ENCODE data around the gene LY6G5C. TPM values are rescaled to one million over a fixed set of nuclear protein-coding genes. Genes with fewer than 3 reads are reported as not detected.

Gene LY6G5C
- total RNA-seq, 4 donors from 2014 or later: not detected

GRCh38 chr6:31634969-31635575 lies 45.8 kb downstream of the LY6G5C start:
- DNase-seq: no peak
- Histone ChIP-seq H3K27me3 (no peaks in the 10 kb centered on the region), H3K9me3 (no peaks in the 10 kb centered on the region), H3K27ac (no peak overlapping the region), H3K36me3 (peaks cover 0 to 98% (median 0%) of the 10 kb centered on the region in 3 donors), H3K4me3 (no peak overlapping the region), H3K4me1 (no peaks in the 10 kb centered on the region)
- TF ChIP-seq POLR2A (IDR thresholded peaks at IDR 0.05) (no peak), CTCF (IDR thresholded peaks at IDR 0.05) (no peak)

- H3K4me1 ChIP-seq: no peaks in the 10 kb centered on the region
- DNase-seq: no peak
- peaks cover 0 to 98% (median 0%) of the 10 kb centered on the region in 3 donors for H3K36me3 ChIP-seq
- H3K4me3 ChIP-seq: no peak overlapping the region
- TF ChIP-seq POLR2A (IDR thresholded peaks at IDR 0.05): no peak
- no peak for TF ChIP-seq CTCF (IDR thresholded peaks at IDR 0.05)
- no peak overlapping the region for H3K27ac ChIP-seq
- no peaks in the 10 kb centered on the region for H3K27me3 ChIP-seq
- H3K9me3 ChIP-seq: no peaks in the 10 kb centered on the region
Observed at GRCh38 chr6:31634131-31634530, 46.7 kb downstream of the LY6G5C start.

GRCh38 chr6:31633447-31633846 lies 47.4 kb downstream of the LY6G5C start:
- no peaks in the 10 kb centered on the region for H3K27me3 ChIP-seq
- DNase-seq: no peak
- H3K27ac ChIP-seq: no peak overlapping the region

GRCh38 chr6:31632279-31632946 lies 48.5 kb downstream of the LY6G5C start:
- TF ChIP-seq CTCF (IDR thresholded peaks at IDR 0.05): no peak
- no peak for TF ChIP-seq POLR2A (IDR thresholded peaks at IDR 0.05)
- no peak for DNase-seq
- no peak overlapping the region for H3K27ac ChIP-seq

More at GRCh38 chr6:31633447-31633846, 47.4 kb downstream of the LY6G5C start:
- H3K4me1 ChIP-seq: no peaks in the 10 kb centered on the region
- H3K9me3 ChIP-seq: no peaks in the 10 kb centered on the region
- no peak for TF ChIP-seq CTCF (IDR thresholded peaks at IDR 0.05)
- no peak for TF ChIP-seq POLR2A (IDR thresholded peaks at IDR 0.05)
- H3K36me3 ChIP-seq: peaks cover 0 to 99% (median 0%) of the 10 kb centered on the region in 3 donors
- H3K4me3 ChIP-seq: no peak overlapping the region

GRCh38 chr6:31631681-31632278 lies 49.1 kb downstream of the LY6G5C start:
- Histone ChIP-seq H3K9me3 (no peaks in the 10 kb centered on the region), H3K4me1 (no peaks in the 10 kb centered on the region), H3K27me3 (no peaks in the 10 kb centered on the region), H3K27ac (no peak overlapping the region), H3K36me3 (peaks cover 0 to 99% (median 0%) of the 10 kb centered on the region in 3 donors), H3K4me3 (no peak overlapping the region)
- DNase-seq: no peak
- TF ChIP-seq POLR2A (IDR thresholded peaks at IDR 0.05) (no peak), CTCF (IDR thresholded peaks at IDR 0.05) (no peak)

More at GRCh38 chr6:31632279-31632946, 48.5 kb downstream of the LY6G5C start:
- Histone ChIP-seq H3K27me3 (no peaks in the 10 kb centered on the region), H3K36me3 (peaks cover 0 to 99% (median 0%) of the 10 kb centered on the region in 3 donors), H3K4me3 (no peak overlapping the region), H3K9me3 (no peaks in the 10 kb centered on the region), H3K4me1 (no peaks in the 10 kb centered on the region)
